ENCODE results near the gene TMEM208. TPM values are rescaled to one million over a fixed set of nuclear protein-coding genes. Genes with fewer than 3 reads are reported as not detected.

Gene TMEM208
- total RNA-seq, 4 donors from 2014 or later: 10.2 to 57.9 (median 27.3) TPM

GRCh38 chr16:67257486-67258160, 30.7 kb downstream of the TMEM208 start:
- H3K27me3 ChIP-seq: no peaks in the 10 kb centered on the region
- H3K27ac ChIP-seq: no peak overlapping the region
- no peaks in the 10 kb centered on the region for H3K4me1 ChIP-seq
- intact Hi-C loops (cut with DNase I; ENCODE audit: low total_unique reads): no loop called here
- H3K36me3 ChIP-seq: no peaks in the 10 kb centered on the region
- TF ChIP-seq CTCF (IDR thresholded peaks at IDR 0.05) (no peak), POLR2A (IDR thresholded peaks at IDR 0.05) (no peak)
- no peaks in the 10 kb centered on the region for H3K9me3 ChIP-seq
- no peak for DNase-seq
- no peak overlapping the region for H3K4me3 ChIP-seq

- intact Hi-C loops (cut with DNase I; ENCODE audit: low total_unique reads): no loop called here
- no peak for DNase-seq
These were observed 31.4 kb downstream of the TMEM208 start for GRCh38 chr16:67258161-67258835.

GRCh38 chr16:67259705-67260104, 32.8 kb downstream of the TMEM208 start:
- no peaks in the 10 kb centered on the region for H3K36me3 ChIP-seq
- no peak for DNase-seq
- no peaks in the 10 kb centered on the region for H3K27me3 ChIP-seq
- intact Hi-C loops (cut with DNase I; ENCODE audit: low total_unique reads): no loop called here
- no peak for TF ChIP-seq CTCF (IDR thresholded peaks at IDR 0.05)
- no peak for TF ChIP-seq POLR2A (IDR thresholded peaks at IDR 0.05)
- no peaks in the 10 kb centered on the region for H3K4me1 ChIP-seq
- no peak overlapping the region for H3K4me3 ChIP-seq
- no peak overlapping the region for H3K27ac ChIP-seq
- no peaks in the 10 kb centered on the region for H3K9me3 ChIP-seq

More at GRCh38 chr16:67258161-67258835, 31.4 kb downstream of the TMEM208 start:
- no peaks in the 10 kb centered on the region for H3K4me1 ChIP-seq
- no peaks in the 10 kb centered on the region for H3K36me3 ChIP-seq
- TF ChIP-seq POLR2A (IDR thresholded peaks at IDR 0.05) (no peak), CTCF (IDR thresholded peaks at IDR 0.05) (no peak)
- no peaks in the 10 kb centered on the region for H3K9me3 ChIP-seq
- no peak overlapping the region for H3K4me3 ChIP-seq
- H3K27ac ChIP-seq: no peak overlapping the region
- no peaks in the 10 kb centered on the region for H3K27me3 ChIP-seq

GRCh38 chr16:67260426-67261063, 33.6 kb downstream of the TMEM208 start:
- intact Hi-C loops (cut with DNase I; ENCODE audit: low total_unique reads): no loop called here

More at GRCh38 chr16:67260426-67261063, 33.6 kb downstream of the TMEM208 start:
- no peaks in the 10 kb centered on the region for H3K27me3 ChIP-seq
- H3K4me3 ChIP-seq: no peak overlapping the region
- no peak overlapping the region for H3K27ac ChIP-seq
- no peaks in the 10 kb centered on the region for H3K9me3 ChIP-seq
- H3K36me3 ChIP-seq: no peaks in the 10 kb centered on the region
- peak in 2 of 4 experiments; percentile 17 to 30 for TF ChIP-seq CTCF (IDR thresholded peaks at IDR 0.05)
- no peak for TF ChIP-seq POLR2A (IDR thresholded peaks at IDR 0.05)
- no peaks in the 10 kb centered on the region for H3K4me1 ChIP-seq
- no peak for DNase-seq
